Calu3 (cell line): ENCODE results near the gene LCOR. TPM values are rescaled to one million over a fixed set of nuclear protein-coding genes. Genes with fewer than 3 reads are reported as not detected.

ENCODE experiments used
- BruUV-seq: library from RNA; stranded (reverse); fragments of 400-500 nt; replicated peaks from 2 replicates; lab custom pipeline; 2021; lab: Mats Ljungman, UMichigan
- CTCF ChIA-PET: fragments of 300-600 bp; sonication (Branson Sonifier 250); formaldehyde crosslinking; loops from one replicate; lab custom pipeline; 2022; ENCODE audit warnings: antibody characterized with exemption; lab: Charles Lee
- DNase-seq: peaks from one replicate; pipeline ENCODE4 v3.0.0; 2022
- H3K27ac Mint-ChIP-seq: one replicate; pipeline ENCODE4 v1.8.0; 2022; ENCODE audit warnings: mixed read lengths; ENCODE audit not compliant: unreplicated experiment
- H3K27me3 Mint-ChIP-seq: one replicate; pipeline ENCODE4 v1.8.0; 2022; ENCODE audit warnings: mixed read lengths; ENCODE audit not compliant: unreplicated experiment
- H3K36me3 Mint-ChIP-seq: one replicate; pipeline ENCODE4 v1.8.0; 2022; ENCODE audit warnings: mild to moderate bottlenecking, moderate library complexity, mixed read lengths; ENCODE audit not compliant: insufficient read depth, unreplicated experiment
- H3K4me1 Mint-ChIP-seq: one replicate; pipeline ENCODE4 v1.8.0; 2022; ENCODE audit warnings: mild to moderate bottlenecking, low read depth, mixed read lengths; ENCODE audit not compliant: unreplicated experiment
- H3K4me3 Mint-ChIP-seq: one replicate; pipeline ENCODE4 v1.8.0; 2022; ENCODE audit warnings: mild to moderate bottlenecking, low read depth, moderate library complexity, mixed read lengths; ENCODE audit not compliant: unreplicated experiment
- H3K9me3 Mint-ChIP-seq: one replicate; pipeline ENCODE4 v1.8.0; 2022; ENCODE audit warnings: low read depth, mixed read lengths; ENCODE audit not compliant: unreplicated experiment
- CTCF ChIP-seq: fragments of 200-600 bp; IDR thresholded peaks from one replicate; pipeline ENCODE4 v1.8.0; 2022; ENCODE audit warnings: antibody characterized with exemption; ENCODE audit not compliant: unreplicated experiment
- intact Hi-C: fragments of 100-400 bp; cut with micrococcal nuclease; formaldehyde crosslinking; loops from one replicate; pipeline ENCODE4 v1.10.0; 2022; ENCODE audit not compliant: unreplicated experiment
- total RNA-seq: library from RNA; stranded (reverse); gene quantifications from 2 replicates; pipeline ENCODE4 v1.2.3, GENCODE V29; 2022

The LCOR gene
- total RNA-seq, 1 experiment from 2014 or later: 50.1 TPM

- Mint-ChIP-seq H3K36me3 (peaks cover 40% of the 10 kb centered on the region), H3K9me3 (no peaks in the 10 kb centered on the region), H3K27ac (peak overlapping the region; percentile 96), H3K4me1 (peaks cover 30% of the 10 kb centered on the region), H3K27me3 (no peaks in the 10 kb centered on the region), H3K4me3 (peak overlapping the region; percentile 92)
- intact Hi-C loops: loop anchor here (5.0 to 10.0 kb wide), 2 partner anchors 192 to 459 kb away; no protein-coding TSS in a partner anchor
- no peak for TF ChIP-seq CTCF
- TSS peak; percentile 39 for BruUV-seq
- CTCF ChIA-PET: no interaction called here
- DNase-seq: no peak
Measured at GRCh38 chr10:96834120-96834519, 2.0 kb downstream of the LCOR start.

GRCh38 chr10:96835899-96836298 lies 3.8 kb downstream of the LCOR start:
- BruUV-seq: no TSS peak
- CTCF ChIA-PET: interaction anchor here (0.7 kb wide), 1 partner anchor 19 kb away, joined by 3 read pairs; no protein-coding TSS in a partner anchor
- Mint-ChIP-seq H3K9me3 (no peaks in the 10 kb centered on the region), H3K4me3 (peak overlapping the region; percentile 92), H3K27me3 (no peaks in the 10 kb centered on the region), H3K27ac (peak overlapping the region; percentile 73), H3K36me3 (peaks cover 35% of the 10 kb centered on the region), H3K4me1 (peaks cover 38% of the 10 kb centered on the region)
- DNase-seq: no peak
- intact Hi-C loops: loop anchor here (10.0 kb wide), 1 partner anchor 461 kb away; no protein-coding TSS in a partner anchor
- no peak for TF ChIP-seq CTCF

GRCh38 chr10:96838529-96838928 lies 6.4 kb downstream of the LCOR start:
- peaks cover 39% of the 10 kb centered on the region for H3K4me1 Mint-ChIP-seq
- H3K27ac Mint-ChIP-seq: no peak overlapping the region
- intact Hi-C loops: loop anchor here (10.0 kb wide), 1 partner anchor 464 kb away; no protein-coding TSS in a partner anchor
- BruUV-seq: no TSS peak
- H3K9me3 Mint-ChIP-seq: no peaks in the 10 kb centered on the region
- DNase-seq: no peak
- peaks cover 20% of the 10 kb centered on the region for H3K36me3 Mint-ChIP-seq
- CTCF ChIA-PET: no interaction called here
- H3K27me3 Mint-ChIP-seq: no peaks in the 10 kb centered on the region
- no peak overlapping the region for H3K4me3 Mint-ChIP-seq
- TF ChIP-seq CTCF: no peak

- H3K4me1 Mint-ChIP-seq: peaks cover 46% of the 10 kb centered on the region
- no peaks in the 10 kb centered on the region for H3K27me3 Mint-ChIP-seq
- BruUV-seq: no TSS peak
- H3K27ac Mint-ChIP-seq: no peak overlapping the region
- DNase-seq: peak; percentile 46
- no peak for TF ChIP-seq CTCF
- H3K36me3 Mint-ChIP-seq: peaks cover 11% of the 10 kb centered on the region
- CTCF ChIA-PET: interaction anchor here (0.7 kb wide), 2 partner anchors 124 to 198 kb away, joined by 5 to 6 read pairs; no protein-coding TSS in a partner anchor
- no peak overlapping the region for H3K4me3 Mint-ChIP-seq
- H3K9me3 Mint-ChIP-seq: no peaks in the 10 kb centered on the region
- intact Hi-C loops: no loop called here
Measured at GRCh38 chr10:96840841-96841518, 8.9 kb downstream of the LCOR start.
